ENCODE data around the gene SMYD3.
A peak's percentile ranks its signal among the peaks of the same experiment; 100 is the strongest.

Gene SMYD3

DNA sequence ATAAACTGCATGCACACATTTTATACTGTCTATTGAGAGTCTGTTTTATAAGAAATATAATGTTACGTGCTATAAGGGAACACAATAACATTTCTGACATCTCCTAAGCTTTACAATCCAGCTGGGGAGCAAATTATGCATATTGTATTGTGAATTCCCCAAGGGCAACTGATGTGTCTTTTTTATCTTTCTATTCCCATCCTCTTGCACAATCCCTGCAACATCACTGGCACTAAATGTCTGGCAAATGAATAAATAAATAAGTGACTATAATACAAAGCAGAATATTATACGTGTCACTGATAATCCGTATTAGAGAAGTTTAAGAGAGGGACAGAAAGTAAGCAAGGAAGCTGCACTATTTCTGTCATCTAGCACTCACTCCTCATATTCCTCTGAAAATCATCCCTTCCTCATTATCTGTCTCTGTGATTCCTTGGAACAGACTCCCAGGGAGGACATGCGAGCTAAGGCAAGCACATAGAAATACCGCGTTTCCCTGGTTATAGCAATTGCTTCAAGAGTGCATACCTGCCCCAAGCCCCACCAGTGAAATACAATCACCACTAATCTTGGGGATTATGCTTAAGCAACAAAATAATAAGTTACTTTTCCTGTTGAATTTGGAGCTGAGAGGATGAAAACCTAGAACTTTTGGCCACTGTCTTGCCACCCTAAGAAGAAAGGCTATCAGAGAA lies 205.4 kb downstream of the SMYD3 start:
- DNase-seq = no peak

DNA sequence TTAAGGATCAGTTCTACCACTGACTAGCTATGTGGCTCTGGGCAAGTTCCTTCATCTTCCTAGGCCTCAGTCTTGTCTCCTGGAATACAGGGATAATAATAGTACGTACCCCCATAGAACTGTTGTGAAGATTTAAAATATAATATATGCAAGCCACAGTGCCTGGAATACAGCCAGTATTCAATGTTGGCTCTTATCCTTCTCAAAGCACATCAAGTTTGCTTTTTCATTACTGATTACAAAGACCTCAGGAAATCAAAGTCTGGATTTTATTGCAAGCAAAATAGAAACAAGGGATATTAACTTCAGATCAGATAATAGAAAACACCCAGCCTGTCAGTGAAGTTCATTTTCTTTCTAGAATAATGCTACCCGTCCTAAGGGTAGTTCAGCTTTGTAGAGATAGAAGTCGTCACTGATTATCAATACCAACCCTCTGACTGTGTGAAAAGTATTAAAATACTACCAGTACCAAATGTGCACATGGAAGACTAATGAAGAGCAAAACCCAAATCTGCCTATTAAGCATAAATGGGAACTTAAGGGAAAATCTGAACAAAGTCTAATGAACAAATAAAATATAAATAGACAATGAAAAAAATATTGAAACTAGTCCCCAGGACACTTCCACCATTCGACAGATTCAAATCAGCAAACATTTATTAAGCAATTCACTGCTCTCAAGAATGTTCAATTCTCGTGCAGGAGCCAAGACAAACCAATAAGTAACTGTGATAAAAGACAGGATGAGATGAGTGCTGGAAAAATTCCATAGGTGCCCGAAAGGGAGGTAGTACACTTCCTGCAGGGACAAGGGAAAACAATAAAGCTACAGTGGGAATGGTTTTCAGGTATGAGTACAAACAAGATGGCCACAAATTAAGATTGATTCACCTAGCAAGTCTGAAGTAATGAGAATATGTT lies 206.2 kb downstream of the SMYD3 start:
- DNase-seq = no peak

DNA sequence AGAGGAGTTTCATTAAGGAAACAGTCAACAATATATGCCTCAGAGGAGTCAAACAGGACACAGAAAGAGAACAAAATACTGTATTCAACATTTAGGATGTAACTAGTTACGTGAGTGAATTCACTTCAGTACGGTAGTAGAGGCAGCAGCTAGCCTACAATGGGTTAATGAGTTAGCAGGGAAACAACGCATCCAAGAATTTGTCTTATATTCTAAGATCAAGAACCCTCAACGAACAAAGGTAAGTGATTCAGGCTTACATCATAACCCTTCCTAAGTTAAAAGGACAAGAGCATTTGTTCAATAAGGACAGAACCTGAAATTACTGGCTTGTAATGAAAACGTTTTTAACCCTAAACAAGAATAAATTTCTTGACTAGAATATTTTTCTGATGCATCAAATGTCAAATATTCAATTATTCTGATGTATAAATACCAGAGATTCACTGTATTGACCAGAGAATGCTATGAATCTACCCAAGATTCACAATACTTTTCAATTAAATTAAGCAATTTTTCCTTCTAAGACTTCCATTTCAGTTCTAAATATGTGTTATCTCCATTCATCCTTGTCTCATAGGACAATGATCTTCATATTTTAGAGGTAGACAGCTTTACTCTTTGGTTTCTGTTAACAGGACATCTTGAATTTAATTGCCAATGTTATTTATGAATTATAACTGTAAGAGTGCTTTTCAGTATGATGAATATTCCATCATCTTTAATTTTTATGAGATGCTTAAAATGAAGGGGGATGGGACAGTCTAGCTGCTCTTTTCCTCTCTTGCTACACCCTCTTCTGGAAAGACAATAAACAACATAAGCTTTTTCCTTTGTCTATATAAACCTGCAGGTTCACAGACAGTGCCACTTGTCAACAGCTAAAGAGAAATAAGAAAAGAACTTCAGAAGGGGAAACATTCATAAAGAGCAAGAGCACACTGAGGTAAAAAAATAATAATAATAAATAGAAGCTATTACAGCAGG lies 209.5 kb downstream of the SMYD3 start:
- DNase-seq = no peak

DNA sequence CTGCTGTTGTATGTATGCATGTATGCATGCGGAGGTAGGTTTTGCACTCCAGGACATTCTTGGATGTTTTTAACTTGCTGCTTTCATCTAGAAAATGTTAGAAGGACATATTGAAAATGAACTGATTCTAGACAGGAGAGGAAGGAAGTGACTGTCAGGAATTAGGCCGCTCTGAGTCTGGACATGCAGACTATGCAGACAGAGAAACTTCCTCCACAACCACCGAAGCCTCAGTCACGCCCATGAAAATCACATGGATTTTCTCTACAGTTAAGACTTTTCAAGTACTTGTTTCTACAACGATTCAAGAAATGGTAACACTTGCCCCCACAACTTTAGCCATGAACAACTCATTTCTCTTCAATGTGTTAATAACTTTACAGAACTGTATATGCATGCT lies 211.1 kb downstream of the SMYD3 start:
- no peak for DNase-seq

DNA sequence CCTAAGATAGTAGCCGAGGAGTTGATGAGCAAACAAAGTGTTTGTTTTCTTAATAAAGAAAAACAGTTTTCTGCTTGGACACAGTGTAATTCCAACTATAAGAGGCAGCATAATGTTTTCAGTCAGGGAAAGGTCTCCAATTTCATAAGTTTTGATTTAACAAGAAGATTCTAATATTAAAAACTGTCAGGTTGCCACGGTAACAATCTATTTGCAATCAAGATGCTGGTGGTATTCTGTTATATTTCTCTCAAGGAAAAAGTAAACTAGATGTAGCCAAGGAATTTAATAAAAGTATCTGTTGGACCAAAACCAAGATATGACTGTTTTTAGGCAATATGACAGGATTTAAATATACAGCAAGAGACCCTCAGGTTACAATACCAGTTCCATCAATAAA lies 211.7 kb downstream of the SMYD3 start:
- DNase-seq = no peak

DNA sequence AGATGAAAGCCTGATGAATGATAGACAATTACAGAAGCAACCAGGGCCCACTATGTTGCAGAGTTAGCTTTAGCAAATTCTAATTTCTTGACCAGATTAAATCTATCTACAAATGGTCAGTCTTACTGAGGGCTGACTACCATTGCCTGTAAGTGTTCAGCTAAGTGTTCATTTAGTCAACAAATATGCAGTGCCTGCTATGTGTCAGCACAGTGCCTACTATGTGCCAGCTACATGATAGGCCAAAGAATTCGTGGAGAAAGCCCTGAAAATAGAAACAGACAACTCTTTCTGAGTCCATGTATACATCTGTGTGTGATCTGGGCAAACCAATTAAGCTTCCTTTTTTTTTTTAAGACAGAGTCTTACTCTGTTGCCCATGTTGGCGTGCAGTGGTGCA lies 212.8 kb downstream of the SMYD3 start:
- DNase-seq = peak; percentile 71

DNA sequence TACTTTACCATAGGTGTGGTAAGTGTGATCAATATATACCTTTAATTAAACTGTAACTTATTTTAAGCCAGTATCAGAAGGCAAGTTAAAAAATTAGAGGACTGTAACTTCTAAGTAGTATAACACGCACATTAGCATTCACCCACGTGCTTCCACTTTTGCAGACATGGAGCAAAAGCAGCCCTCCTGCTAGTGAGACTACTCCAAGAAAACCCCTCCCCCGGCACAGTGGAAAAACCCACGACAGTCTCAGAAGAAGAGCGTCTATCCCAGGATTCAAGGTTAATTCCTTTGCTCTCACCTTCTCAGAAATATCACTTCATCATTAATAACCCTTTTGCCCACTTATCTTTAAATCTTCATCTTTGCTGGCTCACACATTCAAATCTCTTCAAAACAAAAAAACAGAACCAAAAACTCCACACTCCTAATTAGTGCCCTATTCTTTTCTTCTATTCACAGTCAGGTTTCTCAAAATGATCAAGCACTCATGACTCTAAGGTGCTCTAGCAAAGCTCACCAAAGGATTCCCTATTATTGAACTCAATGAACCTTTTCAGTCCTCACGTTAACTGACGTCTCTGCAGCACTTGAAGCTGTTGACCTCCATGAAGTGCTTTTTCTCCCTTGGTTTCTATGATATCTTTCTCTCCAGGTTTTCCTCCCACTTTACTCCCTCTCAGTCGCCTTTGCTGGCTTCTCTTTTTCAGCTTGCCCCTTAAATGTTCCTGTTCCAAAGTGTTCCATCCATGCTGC lies 213.5 kb downstream of the SMYD3 start:
- peak; percentile 90 for DNase-seq

DNA sequence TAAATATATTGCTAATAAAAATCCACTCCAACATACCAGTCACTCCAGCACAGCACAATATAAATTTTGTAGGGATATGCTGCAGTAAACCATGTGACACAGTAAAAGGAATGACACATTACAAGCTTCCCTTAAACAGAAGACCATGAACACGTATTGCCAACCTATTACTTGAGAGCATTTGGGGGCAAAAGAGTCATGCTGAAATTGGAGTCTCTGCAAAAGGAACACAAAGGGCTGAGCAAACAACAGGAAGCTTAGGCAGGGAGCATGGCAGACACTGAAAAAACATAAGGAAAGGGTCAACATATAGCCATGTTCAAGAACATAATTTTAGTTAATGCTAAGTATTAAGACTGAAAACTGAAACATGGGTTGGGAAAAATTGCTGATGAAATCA lies 214.5 kb downstream of the SMYD3 start:
- peak; percentile 87 for DNase-seq

DNA sequence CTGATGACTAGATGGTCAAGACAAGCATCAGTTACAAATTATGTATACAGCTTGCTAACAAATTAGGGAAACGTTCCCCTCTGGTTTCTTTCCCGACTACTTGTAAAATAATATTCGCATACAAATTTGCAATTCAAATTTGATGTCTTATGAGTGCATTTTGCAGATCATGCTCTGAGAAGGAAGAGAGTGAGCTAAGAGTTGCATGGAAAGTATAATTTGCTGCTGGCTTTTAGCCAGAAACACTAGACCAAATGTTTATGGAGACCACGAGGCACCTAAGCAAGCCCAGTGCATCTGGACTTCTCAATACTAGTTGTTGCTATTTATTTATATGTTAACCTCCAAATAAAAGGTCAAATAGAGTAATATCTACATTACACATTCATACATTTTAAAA lies 216.0 kb downstream of the SMYD3 start:
- DNase-seq = peak; percentile 70

DNA sequence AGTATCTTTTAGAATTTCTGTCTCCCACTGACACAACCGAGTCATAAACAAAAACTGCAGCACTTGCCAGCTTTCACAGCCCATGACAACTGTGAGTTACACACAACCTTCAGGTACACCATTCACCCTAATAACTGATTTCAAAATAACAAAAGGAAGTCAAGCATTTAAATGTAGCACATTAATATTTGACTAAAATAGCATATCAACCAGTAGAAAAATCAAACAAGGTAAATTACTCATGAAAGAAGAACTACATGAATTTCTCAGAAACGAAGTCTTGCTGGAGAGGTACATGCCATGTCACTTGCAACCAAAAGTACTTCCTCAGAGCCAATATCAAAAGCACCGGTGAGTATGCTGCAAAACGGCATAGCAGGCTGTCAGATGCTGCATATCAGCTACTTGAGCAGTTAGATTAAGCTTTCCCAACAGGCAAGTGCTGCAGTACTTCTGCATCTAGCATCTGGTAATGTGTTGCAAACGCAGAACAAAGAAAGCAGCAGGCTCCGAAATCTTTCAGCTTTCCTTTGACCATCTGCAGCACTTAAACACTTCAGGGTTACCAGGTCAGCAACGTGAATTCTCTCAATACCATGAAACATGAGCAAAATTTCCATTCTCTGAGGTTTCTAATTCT lies 223.2 kb downstream of the SMYD3 start:
- DNase-seq = peak; percentile 57

DNA sequence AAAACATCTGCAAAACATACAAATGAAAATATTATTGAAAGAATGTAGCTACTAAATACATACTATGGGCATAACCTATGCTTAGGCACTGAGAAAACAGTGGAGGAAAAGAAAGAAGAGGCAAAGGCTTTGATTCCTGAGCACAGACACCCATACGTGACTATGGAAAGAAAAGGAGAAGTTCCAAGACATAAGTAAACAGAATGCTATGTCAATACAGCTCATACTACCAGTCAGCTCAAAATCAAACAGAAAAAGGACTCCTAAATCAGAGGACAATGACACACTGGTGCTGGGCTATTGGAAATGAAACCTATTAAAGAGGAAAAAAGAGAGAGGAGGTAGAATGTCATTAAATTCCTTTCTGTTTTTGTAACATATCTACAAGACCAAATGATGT lies 225.4 kb downstream of the SMYD3 start:
- DNase-seq = no peak

DNA sequence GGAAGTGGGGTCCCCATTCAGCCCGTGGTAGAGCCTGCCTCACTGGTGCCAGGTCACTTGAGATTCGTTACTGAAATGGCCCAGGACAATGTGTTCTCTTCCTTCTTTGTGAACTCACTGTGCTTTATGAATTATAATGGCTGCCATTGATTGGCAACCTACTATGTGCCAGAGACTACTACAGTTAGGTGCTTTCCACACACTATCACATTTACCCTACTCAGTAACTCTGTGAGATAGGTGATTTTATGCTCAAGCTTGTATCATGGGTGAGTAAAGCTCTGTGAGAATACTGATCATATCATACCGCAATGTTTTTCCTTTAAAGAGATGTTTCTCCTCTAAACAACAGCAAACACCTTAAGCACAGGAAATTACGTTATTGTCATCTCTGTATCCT lies 225.9 kb downstream of the SMYD3 start:
- DNase-seq = no peak

DNA sequence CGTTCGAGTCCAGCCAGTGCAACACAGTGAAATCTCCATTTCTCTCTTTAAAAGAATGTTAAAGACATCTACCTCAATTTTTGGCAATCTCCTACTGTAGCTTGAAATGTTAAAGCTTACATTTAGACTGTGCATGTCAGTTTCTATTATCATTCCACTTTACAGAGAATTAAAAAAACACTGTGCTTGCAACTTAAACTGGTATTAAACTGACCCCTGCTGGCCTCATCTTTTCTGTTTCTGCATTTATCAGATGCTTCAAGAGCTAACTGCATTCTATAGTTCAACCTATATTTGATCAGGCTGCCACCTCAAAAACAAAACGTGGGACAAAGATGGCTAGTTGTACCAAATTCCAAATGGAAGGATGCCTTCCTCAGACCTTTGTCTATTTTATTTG lies 226.5 kb downstream of the SMYD3 start:
- DNase-seq = peak; percentile 19

DNA sequence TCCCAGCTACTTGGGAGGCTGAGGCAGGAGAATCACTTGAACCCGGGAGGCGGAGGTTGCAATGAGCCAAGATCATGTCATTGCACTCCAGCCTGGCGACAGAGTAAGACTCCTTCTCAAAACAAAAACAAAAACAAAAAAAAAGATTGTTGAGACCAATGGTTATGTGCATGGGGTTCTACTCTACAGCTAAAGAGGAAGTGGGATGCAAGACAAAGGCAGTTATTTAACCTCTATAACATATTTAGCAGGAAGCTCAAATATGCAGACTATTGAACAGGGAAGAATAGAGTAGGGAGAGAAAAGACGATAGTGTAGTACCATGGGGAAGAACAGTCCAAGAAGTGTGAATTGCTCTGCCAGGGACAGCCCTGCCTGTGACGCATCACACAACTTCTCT lies 227.7 kb downstream of the SMYD3 start:
- DNase-seq = no peak

DNA sequence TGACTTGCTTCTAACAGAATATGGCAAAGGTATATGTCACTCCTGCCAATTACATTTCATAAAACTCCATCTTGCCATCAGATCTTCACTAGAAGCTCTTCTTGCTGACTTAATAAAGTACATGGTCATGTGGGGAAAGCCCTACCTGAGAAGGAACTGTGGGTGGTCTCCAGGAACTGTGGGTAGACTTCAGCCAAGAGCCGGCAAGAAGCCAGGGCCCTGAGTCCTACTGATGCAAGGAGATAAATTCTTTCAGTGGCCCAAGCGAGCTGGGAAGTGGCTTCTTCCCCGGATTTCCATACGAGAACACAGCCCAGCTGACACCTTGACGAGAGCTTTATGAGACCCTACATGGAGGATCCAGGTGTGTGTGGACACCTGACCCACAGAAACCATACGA lies 228.7 kb downstream of the SMYD3 start:
- no peak for DNase-seq

DNA sequence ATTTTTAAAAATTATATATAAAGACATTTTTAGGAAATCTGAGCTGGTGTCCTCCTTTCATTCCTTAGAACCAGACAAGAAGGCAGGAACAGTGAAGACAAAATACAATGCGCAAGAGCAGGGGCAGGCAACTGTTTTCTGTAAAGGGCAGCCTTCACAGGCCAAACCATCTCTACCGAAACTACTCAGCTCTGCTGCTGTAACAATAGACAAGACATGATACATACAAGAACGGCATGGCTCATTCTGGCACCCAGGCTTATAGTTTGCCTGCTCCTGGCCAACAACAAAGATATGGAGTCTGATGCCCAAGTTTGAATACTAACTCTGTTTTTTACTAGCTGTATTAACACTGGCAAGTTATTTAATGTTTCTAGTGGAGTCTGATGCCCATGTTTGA lies 232.0 kb downstream of the SMYD3 start:
- DNase-seq = no peak

DNA sequence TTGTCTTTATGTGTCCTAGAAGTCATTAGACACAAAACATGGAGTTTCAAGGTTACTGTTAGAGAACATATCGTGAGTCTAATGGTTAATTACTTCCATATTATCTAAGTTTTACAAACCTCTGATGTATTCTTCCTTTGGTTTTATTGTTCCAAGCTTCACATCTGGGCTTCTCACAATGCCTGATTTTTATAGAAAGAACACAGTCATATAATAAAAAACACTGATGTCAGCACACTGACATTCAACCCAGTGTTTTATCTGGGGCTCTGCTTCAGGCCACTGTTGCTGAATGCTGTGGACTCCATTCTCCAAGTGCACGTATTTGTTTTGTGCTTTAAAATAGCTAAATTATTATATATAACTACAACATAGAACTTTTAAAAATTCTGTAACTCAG lies 232.9 kb downstream of the SMYD3 start:
- DNase-seq = no peak

DNA sequence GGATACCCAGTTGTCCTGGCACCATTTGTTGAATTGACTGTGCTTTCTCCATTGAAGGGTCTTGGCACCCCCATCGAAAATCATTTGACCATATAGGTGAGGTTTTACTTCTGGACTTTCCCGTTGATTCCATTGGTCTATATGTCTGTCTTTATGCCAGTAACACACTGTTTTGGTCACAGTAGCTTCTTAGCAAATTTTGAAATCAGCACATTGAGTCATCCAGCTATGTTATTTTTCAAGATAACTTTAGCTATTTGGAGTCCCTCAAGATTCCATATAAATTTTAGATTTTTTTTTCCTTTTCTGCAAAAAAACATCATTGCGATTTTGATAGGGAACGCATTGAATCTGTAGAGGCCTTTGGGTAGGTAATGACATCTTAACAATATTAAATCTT lies 235.6 kb downstream of the SMYD3 start:
- DNase-seq = no peak

DNA sequence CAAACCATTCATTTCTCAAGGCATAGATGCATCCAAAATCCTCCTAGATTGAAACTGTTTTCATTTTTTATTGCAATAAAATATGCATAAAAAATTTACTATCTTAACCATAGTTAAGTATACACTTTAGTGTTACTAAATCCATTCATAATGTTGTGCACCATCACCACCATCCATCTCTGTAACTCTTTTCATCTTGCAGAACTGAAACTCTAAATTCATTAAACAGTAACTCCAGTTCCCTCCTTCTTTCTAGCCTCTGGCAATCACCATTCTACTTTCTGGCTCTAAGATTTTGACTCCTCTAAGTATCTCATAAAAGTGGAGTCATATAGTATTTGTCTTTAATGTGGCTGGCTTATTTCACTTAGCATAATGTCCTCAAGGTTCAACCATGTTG lies 236.8 kb downstream of the SMYD3 start:
- DNase-seq = no peak

DNA sequence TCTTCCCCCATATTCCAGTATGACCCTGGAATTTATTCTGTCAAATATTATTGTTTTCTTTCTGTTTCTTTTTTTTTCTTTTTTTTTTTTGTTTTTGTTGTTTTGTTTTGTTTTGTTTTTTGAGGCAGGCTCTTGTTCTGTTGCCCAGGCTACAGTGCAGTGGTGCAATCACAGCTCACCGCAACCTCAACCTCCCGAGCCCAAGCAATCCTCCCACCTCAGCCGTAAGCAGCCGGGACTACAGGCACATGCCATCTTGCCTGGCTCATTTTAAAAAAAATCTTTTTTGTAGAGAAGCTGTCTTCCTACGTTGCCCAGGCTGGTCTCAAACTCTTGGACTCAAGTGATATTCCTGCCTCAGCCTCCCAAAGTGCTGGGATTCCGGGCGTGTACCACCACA lies 237.6 kb downstream of the SMYD3 start:
- no peak for DNase-seq

DNA sequence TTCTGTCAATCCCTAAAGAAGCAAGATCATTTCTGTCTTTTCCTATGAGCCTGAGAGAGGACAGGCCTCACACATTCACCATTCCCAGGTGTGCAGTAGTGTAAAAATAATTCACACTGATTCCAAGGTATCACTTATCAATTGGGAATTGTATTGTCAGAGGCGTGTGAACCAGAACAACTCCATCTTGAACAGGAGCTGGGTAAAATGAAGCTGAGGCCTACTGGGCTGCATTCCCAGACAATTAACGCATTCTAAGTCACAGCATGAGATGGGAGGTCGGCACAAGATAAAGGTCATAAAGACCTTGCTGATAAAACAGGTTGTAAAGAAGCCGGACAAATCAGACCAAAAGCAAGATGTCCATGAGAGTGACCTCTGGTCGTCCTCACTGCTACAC lies 239.2 kb downstream of the SMYD3 start:
- DNase-seq = no peak

DNA sequence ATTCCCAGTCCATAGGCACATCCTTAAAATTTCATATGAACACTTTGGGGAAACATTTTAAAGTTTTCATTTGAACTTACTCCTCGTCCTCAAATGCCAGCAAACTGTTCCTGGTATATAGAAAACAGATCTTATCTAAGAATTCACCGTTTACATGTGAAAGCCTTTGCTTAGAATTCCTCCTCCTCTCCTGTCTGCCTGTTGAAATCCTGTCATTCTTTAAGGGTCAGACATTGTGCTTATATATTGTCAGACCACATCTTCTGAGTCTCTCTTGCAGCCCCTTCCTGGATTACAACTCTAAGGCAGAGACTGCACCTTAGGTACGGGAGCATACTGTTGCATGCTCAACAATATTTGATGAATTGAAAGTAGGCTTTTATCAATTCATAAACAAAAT lies 239.7 kb downstream of the SMYD3 start:
- DNase-seq = no peak

All from NCI-H2227 treated with DMSO at 0.1 percent for 48 hours (cell line).